GM18498 (cell line): ENCODE results near the gene ESRRA.

Experiments used
- ATAC-seq: cut with Tn5 transposase; IDR thresholded peaks from one replicate; pipeline ENCODE4 v1.9.1; 2021; ENCODE audit warnings: mild to moderate bottlenecking, moderate library complexity; ENCODE audit not compliant: unreplicated experiment

ESRRA gene

DNA sequence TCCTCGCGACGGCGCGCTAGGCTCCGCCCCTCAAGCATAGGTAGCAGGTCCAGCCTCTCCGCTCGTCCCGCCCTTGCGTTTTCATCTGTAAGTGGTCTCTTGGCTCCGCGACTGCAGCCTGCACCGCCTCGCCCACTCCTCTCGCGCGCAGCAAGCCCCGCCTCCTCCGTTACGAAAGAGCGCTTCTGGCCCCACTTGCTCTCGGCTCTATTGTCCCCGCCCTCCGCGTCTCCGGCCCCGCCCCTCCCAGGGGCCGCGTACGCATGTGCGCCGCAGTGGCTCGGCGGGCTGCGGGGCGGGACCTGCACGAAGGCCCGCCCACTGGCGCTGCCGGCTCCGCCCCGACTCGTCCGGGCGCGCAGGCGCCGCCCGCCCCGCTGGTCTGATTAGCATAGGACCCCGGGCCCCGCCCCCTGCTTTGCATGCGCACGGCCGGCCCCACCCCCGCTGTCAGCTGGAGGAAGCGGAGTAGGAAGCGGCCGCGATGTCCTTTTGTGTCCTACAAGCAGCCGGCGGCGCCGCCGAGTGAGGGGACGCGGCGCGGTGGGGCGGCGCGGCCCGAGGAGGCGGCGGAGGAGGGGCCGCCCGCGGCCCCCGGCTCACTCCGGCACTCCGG lies at the start of gene ESRRA:
Gene ESRRA, plus strand, starts transcription at position 450 of the 616 bp plus-strand sequence. CDS start 1,656 bp downstream, outside the sequence.
- peak; percentile 72 for ATAC-seq

DNA sequence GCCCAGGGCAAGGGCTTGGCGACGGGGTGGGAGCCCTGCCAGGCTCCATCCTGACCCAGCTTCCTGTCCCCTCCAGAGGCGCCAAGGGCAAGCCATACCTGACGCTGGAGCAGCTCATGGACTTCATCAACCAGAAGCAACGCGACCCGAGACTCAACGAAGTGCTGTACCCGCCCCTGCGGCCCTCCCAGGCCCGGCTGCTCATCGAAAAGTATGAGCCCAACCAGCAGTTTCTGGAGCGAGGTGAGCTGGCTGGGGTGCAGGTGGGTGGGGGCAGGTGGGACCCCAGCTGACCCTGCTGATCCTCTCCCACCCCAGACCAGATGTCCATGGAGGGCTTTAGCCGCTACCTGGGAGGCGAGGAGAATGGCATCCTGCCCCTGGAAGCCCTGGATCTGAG lies 49.0 kb upstream of the ESRRA start:
- ATAC-seq, result no peak

DNA sequence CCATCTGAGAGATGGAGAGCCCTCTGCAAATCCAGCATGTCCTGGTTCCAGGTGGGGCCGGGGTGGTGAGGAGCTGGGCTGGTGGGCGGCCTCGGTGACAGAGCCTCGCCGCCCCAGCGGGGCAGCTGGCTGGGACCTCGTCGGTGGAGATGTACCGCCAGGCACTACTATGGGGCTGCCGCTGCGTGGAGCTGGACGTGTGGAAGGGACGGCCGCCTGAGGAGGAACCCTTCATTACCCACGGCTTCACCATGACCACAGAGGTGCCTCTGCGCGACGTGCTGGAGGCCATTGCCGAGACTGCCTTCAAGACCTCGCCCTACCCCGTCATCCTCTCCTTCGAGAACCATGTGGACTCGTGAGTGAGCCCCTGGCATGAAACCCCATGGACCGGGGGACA lies 47.0 kb upstream of the ESRRA start:
- ATAC-seq, result no peak

DNA sequence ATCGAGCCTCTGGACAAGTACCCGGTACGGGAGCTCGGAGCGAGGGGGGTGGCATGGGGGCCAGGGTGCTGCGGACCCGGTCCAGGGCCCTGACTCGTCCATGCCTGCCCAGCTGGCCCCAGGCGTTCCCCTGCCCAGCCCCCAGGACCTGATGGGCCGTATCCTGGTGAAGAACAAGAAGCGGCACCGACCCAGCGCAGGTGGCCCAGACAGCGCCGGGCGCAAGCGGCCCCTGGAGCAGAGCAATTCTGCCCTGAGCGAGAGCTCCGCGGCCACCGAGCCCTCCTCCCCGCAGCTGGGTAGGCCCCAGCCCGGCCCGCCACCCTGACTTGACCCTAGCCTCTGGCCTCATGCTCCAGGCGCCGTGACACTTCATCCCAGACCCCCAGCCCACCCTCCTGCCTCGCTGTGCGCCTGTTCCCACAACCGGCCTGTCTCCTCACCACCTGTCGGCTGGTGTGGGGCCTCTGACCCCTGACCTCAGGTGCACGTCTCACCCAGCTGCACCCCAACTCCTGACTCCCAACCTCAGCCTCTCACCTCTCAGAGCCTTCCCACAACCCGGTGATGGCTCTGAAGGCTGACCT lies 46.3 kb upstream of the ESRRA start:
- ATAC-seq, result no peak

DNA sequence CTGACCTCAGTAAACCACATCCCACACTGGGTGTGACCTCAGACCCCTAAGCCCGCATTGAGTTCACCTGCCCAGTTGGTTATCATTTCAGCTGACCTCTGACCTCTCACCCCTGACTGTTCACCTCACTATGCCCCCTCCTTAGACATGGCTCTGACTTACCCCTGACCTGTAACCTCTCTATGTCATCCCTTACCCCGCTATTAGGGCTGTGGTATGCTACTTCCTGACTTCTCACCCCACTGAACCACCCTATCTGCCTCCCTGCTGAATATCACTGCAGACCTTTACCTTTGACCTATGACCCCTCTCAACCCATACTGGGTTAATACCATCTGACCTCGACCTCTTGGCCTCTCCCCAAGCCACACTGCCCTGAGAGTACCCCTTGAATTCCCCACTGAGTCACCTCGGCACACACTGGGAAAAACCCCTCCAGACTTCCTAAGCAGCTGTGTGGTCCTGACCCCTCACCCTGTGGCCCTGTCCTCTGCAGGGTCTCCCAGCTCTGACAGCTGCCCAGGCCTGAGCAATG lies 45.7 kb upstream of the ESRRA start:
- no peak for ATAC-seq

DNA sequence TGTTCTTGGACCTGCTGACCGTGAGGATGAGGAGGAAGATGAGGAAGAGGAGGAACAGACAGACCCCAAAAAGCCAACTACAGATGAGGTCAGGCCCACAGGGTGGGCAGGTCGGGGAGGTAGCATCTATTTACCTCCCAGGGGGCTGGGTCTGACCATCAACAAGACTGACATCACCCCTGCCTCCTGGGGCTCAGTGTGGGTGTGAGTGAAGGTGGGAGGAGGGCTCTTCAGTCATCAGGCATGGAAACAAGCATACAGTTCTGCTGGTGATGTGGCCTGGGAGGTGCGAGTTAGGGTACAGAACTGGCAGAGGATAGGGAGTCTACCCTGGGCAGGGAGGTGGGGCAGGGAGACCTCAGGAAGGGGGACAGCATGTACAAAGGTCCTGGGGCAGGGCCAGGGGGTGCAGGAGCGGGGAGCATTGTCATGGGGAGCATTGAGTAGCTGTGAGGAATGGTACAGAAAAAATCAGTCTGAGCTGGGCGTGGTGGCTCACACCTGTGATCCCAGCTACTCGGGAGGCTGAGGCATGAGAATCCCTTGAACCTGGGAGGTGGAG lies 45.1 kb upstream of the ESRRA start:
- no peak for ATAC-seq

DNA sequence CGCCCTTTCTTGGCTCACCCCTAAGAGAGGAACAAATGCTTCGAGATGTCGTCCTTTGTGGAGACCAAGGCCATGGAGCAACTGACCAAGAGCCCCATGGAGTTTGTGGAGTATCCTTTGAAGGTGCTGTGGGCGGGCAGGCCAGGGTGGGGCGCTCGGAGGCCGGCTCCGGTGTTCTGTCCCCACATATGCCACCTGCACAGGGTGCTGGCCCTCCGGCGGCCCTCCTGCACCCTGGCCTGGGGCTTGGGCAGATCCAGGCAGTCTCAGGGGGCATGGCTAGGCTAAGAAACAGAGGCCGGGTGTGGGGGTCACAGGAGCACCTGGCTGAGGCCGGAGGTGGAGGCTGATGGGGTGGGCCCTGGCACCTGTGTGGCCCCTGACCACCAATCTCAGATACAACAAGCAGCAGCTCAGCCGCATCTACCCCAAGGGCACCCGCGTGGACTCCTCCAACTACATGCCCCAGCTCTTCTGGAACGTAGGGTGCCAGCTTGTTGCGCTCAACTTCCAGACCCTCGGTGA lies 43.7 kb upstream of the ESRRA start:
- no peak for ATAC-seq

DNA sequence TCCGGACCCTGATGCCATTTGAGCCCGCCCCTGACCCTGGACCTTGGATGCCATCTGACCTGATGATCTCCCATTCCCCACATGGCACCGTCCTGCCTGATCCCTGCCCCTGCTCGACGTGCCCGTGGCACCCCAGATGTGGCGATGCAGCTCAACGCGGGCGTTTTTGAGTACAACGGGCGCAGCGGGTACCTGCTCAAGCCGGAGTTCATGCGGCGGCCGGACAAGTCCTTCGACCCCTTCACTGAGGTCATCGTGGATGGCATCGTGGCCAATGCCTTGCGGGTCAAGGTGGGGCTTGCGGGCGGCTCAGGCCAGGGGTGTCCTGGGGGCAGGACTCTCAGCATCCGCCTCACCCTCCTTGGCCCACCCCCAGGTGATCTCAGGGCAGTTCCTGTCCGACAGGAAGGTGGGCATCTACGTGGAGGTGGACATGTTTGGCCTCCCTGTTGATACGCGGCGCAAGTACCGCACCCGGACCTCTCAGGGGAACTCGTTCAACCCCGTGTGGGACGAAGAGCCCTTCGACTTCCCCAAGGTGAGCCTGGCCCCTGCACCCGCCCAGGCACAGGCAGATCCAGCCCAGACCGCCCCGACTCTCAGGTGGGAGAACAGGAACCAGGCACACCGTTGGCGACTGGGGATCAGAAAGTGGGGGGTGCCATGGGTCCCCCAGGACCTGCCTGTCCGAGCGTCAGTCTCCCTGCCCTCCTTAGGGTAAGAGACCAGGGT lies 42.9 kb upstream of the ESRRA start:
- ATAC-seq, result no peak

DNA sequence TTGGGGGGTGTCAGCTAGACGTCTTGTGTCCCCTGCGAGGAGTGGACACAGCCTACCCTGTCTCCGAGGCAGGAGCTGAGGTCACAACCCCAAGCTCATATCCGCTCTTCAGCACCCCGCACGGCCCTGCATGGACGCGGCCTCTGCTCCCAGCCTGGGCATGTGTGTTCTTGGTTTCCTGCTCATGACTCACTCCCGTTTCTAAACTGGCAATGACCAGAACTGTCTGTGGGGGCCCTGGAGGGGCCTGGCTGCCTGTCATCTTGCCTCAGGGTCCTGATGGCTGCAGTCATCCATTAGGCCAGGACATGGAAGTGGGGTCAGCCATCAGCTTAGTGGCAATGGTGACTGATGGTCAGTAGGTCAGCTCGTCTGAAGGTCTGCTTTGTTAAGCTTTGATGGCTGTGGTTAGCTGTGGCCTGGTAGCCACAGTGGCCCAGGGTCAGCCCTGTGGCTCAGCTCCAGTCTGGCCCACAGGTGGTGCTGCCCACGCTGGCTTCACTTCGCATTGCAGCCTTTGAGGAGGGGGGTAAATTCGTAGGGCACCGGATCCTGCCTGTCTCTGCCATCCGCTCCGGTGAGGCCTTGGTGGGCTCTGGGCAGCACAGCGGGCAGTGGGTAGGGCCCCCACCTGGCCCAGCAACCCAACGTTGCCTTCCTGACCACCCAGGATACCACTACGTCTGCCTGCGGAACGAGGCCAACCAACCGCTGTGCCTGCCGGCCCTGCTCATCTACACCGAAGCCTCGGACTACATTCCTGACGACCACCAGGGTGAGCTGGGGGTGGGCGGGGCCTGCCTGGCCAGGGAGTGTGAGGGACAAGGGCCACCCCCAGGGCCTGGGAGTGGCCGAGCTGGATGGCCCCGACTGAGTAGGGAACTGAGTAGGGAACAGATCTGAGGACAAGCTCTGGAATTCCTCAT lies 42.0 kb upstream of the ESRRA start:
- ATAC-seq, result no peak

DNA sequence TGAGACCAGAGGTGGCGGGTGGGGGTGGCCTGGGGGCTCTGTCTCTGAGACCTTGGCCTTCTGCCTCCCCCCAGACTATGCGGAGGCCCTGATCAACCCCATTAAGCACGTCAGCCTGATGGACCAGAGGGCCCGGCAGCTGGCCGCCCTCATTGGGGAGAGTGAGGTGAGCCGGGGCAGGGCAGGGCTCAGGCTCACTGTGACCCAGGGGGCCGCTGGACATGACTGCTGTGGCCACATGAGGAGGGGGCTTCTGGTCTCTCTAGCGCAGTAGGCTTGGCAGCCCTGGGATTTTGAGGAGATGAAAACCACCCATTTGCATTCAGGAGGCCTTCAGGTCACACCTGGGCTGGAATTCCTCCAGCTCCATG lies 41.4 kb upstream of the ESRRA start:
- ATAC-seq, result no peak

DNA sequence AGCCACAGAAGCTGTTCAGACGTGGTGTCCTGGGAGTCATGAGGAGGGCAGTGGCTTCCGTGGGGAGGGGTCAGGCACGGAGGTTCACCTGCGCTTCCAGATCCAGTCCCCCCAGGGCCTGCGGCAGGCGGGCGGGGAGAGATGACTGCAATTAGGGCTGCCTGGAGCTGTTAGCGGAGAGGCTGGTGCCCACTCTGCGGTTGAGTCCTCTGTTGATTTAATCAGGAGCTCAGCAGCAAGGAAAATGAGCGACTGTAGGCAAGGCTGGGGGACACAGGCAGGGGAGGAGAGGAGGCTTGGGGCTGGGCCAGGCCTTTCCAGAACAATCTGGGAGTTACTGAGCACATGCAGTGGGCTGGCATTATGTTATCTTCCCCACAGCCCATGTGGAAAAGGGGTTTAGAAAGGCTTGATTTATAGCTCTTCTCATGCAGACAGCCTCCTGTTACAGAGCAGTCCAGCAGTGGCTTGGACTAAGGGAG lies 40.9 kb upstream of the ESRRA start:
- ATAC-seq, result no peak

DNA sequence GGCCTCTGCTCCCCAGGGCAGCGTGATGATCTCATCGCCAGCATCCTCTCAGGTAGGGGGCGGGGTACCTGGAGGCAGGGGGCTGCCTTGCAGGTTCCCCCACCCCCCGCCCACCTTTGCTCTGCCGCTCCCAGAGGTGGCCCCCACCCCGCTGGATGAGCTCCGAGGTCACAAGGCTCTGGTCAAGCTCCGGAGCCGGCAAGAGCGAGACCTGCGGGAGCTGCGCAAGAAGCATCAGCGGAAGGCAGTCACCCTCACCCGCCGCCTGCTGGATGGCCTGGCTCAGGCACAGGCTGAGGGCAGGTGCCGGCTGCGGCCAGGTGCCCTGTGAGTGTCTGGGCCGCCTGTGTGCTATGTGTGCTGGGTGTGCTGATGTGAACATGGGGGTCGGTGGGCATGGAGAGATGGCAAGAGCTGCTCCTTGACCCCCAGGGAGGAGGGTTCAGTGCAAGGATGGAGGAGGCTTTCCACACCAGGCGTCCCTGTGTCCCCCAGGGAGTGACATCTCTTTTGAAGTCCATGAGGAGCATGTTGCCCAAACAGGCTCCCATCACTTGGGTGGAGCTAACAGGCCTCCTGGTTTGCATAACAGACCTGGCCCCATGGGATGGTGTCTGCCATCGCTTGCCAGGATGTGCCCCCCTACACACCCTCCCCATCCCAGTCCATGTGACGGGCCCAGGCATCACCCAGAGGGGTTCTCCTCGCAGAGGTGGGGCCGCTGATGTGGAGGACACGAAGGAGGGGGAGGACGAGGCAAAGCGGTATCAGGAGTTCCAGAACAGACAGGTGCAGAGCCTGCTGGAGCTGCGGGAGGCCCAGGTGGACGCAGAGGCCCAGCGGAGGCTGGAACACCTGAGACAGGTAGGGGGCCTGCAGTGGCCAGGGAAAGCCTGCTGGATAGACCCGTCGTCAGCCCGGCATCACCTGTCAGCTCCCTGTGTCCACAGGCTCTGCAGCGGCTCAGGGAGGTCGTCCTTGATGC lies 39.9 kb upstream of the ESRRA start:
- no peak for ATAC-seq

DNA sequence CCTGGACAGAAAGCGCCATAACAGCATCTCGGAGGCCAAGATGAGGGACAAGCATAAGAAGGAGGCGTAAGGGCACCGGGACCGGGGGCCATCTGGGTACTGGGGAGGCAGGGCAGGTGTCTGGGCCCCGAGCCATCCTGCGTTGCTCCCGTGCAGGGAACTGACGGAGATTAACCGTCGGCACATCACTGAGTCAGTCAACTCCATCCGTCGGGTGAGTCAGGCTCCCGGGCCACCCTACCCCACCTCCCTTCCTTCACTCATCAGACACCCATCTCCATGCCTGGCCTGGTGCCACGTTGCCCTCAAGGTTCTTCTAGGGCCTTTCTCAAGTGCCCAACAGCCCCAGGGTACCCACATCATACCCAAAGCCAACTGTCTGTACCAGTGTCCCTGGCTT lies 39.0 kb upstream of the ESRRA start:
- ATAC-seq, result no peak

DNA sequence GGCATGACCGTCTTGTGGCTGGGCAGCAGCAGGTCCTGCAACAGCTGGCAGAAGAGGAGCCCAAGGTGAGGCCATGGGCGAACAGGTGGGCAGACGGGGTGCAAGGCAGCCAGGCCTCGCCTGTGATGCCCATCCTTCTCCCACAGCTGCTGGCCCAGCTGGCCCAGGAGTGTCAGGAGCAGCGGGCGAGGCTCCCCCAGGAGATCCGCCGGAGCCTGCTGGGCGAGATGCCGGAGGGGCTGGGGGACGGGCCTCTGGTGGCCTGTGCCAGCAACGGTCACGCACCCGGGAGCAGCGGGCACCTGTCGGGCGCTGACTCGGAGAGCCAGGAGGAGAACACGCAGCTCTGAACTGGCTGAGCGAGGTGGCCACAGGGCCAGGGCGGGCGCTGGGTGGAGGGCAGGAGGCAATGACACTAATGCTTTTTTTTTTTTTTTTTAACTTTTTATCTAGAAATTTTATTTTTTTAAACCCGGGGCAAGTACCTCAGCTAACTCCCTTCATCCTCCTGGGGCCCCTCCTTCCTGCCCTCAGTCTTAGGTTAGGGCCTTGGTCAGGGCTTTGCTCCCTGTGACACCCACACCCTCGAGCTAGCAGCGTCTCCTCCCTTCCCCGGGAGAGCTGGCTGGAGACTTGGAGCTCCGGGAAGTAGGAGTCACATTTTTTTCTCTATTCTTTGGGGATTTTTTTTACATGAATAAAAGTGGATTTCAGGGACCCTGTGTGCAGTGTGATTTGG lies 37.9 kb upstream of the ESRRA start:
- ATAC-seq, result no peak

DNA sequence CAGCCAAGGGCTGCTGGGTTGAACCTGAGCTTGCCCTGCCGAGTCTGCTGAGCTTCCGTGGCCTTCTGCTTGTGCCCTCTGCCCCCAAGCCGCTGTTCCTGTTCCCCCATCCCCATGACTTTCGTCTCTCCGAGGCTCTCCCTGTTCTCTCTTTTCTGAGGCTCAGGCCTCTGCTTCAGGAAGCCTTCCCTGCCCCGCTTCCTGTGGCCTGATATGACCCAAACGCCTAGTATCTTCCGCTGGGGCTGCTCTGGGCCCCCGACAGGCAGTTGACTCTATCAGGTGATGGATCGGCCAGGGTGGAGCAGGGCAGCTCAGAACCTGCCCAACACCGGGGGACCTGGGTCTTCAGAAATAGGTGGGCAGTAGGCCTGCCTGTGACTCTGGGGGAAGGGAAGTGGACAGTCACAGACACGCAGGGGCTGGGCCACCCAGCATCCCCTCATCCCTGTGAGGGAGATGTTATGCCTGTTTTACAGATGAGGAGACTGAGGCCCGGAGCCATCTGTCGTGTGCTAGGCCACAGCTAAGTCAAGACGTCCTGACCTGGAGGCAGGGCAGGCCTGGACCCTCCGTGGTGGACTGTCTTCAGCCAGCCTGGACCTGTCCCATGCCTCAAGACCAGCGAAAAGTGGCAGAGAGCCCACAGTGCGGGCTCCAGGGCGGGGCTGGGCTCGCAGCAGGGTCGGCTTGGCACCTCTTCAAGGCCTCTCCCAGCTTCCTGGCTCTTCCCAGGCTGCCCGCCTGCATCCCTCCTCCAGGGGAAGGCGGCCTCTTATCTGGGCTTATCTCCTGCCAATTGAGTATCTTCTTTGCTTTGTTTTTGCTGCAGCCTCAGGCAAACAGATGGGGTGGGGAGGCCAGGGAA lies 37.1 kb upstream of the ESRRA start:
- no peak for ATAC-seq

DNA sequence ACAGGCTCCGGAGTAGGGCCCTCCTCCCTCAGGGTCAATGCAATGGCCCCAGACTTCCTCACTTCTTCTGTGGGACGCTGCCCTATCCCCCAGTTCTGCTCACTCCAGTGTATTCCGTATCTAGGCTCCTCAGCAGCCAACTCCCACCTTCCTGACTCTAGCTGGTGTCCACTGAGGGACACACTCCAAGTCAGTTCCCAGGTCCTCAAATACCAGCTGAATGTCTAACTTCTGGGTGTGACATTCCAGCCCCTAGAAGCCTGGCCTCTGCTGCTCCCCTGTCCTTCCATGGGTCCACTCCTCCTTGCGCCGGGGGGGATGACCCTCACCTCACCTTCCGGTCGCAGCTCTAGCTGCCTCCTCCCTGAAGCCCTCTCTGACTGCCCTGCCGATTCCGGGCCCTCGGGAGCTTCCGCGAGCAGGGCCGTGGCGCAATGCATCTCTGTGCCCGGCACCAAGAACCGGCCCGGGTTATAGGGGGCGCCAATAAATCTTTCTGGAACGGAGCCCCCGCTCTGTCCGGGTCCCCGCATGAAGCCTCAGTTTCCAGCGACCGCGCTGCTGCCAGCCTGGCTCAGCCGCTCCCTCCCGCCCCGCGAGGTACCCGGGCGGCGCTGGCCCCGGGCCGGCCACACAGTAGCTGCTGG lies 36.3 kb upstream of the ESRRA start:
- peak; percentile 6 for ATAC-seq
